ENCODE data around the gene HES7.

HES7 gene

GRCh38 chr17:8072341-8072728 lies 51.6 kb downstream of the HES7 start:
- TF ChIP-seq CTCF (IDR thresholded peaks at IDR 0.05; ENCODE audit: poor library complexity, severe bottlenecking): no peak
- Histone ChIP-seq H3K27me3 (ENCODE audit: insufficient read depth, poor library complexity, severe bottlenecking) (no peaks in the 10 kb centered on the region), H3K27ac (ENCODE audit: poor library complexity, severe bottlenecking) (no peak overlapping the region), H3K9me3 (ENCODE audit: severe bottlenecking) (no peaks in the 10 kb centered on the region), H3K4me1 (ENCODE audit: insufficient read depth, poor library complexity, severe bottlenecking) (no peaks in the 10 kb centered on the region), H3K36me3 (ENCODE audit: low read depth) (no peaks in the 10 kb centered on the region), H3K4me3 (ENCODE audit: severe bottlenecking) (no peak overlapping the region)
- no peak for ATAC-seq (ENCODE audit: low read depth)
- DNase-seq (ENCODE audit: low spot score): no peak

- H3K27ac ChIP-seq (ENCODE audit: poor library complexity, severe bottlenecking): no peak overlapping the region
- H3K4me3 ChIP-seq (ENCODE audit: severe bottlenecking): no peak overlapping the region
- H3K27me3 ChIP-seq (ENCODE audit: insufficient read depth, poor library complexity, severe bottlenecking): no peaks in the 10 kb centered on the region
- H3K4me1 ChIP-seq (ENCODE audit: insufficient read depth, poor library complexity, severe bottlenecking): no peaks in the 10 kb centered on the region
- no peak for DNase-seq (ENCODE audit: low spot score)
- H3K9me3 ChIP-seq (ENCODE audit: severe bottlenecking): no peaks in the 10 kb centered on the region
- no peak for TF ChIP-seq CTCF (IDR thresholded peaks at IDR 0.05; ENCODE audit: poor library complexity, severe bottlenecking)
- ATAC-seq (ENCODE audit: low read depth): no peak
- H3K36me3 ChIP-seq (ENCODE audit: low read depth): no peaks in the 10 kb centered on the region
Observed at GRCh38 chr17:8071496-8071895, 52.4 kb downstream of the HES7 start.

Data from RWPE2 (cell line).